Measurements from ENCODE around the gene EIF2S1. TPM values are rescaled to one million over a fixed set of nuclear protein-coding genes. Genes with fewer than 3 reads are reported as not detected.

The EIF2S1 gene
- total and polyA plus RNA-seq, 2 experiments from 2014 or later, result 121 to 170 TPM

DNA sequence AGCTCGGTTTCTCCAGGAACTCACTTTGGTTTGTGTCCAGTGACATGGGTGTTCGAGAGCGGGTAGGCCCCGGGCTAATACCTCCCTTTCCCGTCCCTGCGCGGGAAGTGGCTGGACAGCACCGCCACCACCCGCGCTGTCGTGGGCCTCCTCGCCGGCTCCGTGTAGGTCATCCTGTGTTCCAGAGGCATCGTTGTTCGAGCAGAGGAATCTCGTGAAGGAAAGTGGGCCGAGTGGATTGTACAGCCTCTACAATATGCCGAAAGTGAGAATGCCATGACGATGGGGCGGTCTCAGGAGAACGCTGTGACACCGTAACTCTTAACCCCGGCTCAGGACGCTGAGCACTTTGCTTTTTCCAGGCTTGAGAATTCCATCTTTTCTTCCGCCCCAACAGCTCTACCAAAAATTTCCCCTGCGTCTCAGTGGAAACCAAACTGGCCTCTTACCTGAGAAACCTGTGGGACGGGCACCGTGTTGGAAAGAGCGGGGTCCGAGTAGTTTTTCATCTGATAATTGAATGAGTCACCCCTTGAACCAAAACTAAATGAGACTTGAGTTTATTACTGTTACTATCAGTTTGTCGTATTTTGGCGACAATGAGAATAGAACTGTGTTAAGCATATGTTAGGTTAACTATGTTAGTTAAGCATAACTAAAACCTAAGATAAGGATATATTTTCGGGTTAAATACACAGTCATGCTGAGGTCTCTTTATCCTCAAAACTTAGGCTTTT, 510 bp downstream of the EIF2S1 start (continued):
- TF ChIP-seq, protein P1, sequence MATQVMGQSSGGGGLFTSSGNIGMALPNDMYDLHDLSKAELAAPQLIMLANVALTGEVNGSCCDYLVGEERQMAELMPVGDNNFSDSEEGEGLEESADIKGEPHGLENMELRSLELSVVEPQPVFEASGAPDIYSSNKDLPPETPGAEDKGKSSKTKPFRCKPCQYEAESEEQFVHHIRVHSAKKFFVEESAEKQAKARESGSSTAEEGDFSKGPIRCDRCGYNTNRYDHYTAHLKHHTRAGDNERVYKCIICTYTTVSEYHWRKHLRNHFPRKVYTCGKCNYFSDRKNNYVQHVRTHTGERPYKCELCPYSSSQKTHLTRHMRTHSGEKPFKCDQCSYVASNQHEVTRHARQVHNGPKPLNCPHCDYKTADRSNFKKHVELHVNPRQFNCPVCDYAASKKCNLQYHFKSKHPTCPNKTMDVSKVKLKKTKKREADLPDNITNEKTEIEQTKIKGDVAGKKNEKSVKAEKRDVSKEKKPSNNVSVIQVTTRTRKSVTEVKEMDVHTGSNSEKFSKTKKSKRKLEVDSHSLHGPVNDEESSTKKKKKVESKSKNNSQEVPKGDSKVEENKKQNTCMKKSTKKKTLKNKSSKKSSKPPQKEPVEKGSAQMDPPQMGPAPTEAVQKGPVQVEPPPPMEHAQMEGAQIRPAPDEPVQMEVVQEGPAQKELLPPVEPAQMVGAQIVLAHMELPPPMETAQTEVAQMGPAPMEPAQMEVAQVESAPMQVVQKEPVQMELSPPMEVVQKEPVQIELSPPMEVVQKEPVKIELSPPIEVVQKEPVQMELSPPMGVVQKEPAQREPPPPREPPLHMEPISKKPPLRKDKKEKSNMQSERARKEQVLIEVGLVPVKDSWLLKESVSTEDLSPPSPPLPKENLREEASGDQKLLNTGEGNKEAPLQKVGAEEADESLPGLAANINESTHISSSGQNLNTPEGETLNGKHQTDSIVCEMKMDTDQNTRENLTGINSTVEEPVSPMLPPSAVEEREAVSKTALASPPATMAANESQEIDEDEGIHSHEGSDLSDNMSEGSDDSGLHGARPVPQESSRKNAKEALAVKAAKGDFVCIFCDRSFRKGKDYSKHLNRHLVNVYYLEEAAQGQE (IDR thresholded peaks at IDR 0.05; ENCODE audit: unreplicated experiment), result no peak
- TF ChIP-seq POLR2AphosphoS5 (IDR thresholded peaks at IDR 0.05; ENCODE audit: low read depth), result no peak
- TF ChIP-seq CREB1 (CRISPR knock-in tag; IDR thresholded peaks at IDR 0.05; ENCODE audit: low read depth), result no peak

DNA sequence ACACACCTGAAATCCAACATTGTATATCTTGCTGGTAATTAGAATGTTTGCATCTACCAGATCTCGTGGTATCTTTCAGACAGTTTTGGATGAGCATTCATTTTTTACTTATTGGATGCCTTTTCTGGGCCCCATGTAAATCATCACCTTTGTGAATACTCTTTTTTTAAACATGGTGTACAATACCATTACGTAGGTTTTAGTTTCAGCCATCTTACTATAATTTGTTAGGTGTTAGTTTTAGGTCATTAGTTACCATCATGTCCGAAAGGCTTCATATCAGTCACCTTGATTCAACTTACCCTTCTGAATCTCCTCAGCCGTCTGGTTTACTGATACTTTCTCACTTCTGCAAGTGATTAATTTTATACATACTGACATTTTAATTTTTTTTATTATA, 5.3 kb downstream of the EIF2S1 start:
- H4K20me1 ChIP-seq (replicated peaks; ENCODE audit: insufficient read depth), result peaks cover 10% of the 10 kb centered on the region; the same call in 1 of the 2 replicates
- no peak overlapping the region for H2AFZ ChIP-seq
- ATAC-seq (no peak), DNase-seq (ENCODE audit: low spot score) (no peak)
- H3K27me3 ChIP-seq (ENCODE audit: insufficient read depth), result no peaks in the 10 kb centered on the region
- Mint-ChIP-seq H3K27me3 (ENCODE audit: insufficient read depth, low read depth, poor library complexity) (peaks cover 2% of the 10 kb centered on the region), H3K4me1 (peaks cover 9% of the 10 kb centered on the region; the same call in 2 of the 3 replicates), H3K4me3 (no peak overlapping the region), H3K9me3 (no peaks in the 10 kb centered on the region), H3K36me3 (ENCODE audit: low read depth) (peaks cover 61% of the 10 kb centered on the region), H3K27ac (no peak overlapping the region)
- no peak overlapping the region for H3K4me3 ChIP-seq
- H3K36me3 ChIP-seq (ENCODE audit: insufficient read depth), result peaks cover 47% of the 10 kb centered on the region
- no peaks in the 10 kb centered on the region for H3F3A ChIP-seq (replicated peaks; ENCODE audit: low read depth)
- H3K4me1 ChIP-seq (ENCODE audit: insufficient read depth), result no peaks in the 10 kb centered on the region; the same call in 1 of the 2 replicates
- H3K27ac ChIP-seq (ENCODE audit: low read depth), result no peak overlapping the region
- H3K4me2 ChIP-seq, result no peak overlapping the region
- TF ChIP-seq EZH2phosphoT487 (IDR thresholded peaks at IDR 0.05; ENCODE audit: unreplicated experiment), result no peak
- TF ChIP-seq NANOG (IDR thresholded peaks at IDR 0.05; ENCODE audit: borderline replicate concordance), result no peak
- TF ChIP-seq EZH2 (IDR thresholded peaks at IDR 0.05; ENCODE audit: low read depth, unreplicated experiment), result no peak
- TF ChIP-seq, protein P1 (IDR thresholded peaks at IDR 0.05; ENCODE audit: unreplicated experiment), result no peak
- no peaks in the 10 kb centered on the region for H3K9me2 ChIP-seq (ENCODE audit: insufficient read depth)
- peaks cover 60% of the 10 kb centered on the region for H3K79me2 ChIP-seq (replicated peaks; ENCODE audit: insufficient read depth)

Data from GM23338 (cell line).